GM19397 (cell line): Measurements from ENCODE around the gene DAP3.
"Not testable (repeated sequence)": the region's sequence is repeated elsewhere in the genome, so short reads cannot be mapped to it uniquely, and the experiment has no call there.

Source experiments
- ATAC-seq: cut with Tn5 transposase; IDR thresholded peaks from one replicate; pipeline ENCODE4 v1.9.1; 2021; ENCODE audit warnings: mild to moderate bottlenecking, moderate library complexity; ENCODE audit not compliant: unreplicated experiment

DAP3 gene

DNA sequence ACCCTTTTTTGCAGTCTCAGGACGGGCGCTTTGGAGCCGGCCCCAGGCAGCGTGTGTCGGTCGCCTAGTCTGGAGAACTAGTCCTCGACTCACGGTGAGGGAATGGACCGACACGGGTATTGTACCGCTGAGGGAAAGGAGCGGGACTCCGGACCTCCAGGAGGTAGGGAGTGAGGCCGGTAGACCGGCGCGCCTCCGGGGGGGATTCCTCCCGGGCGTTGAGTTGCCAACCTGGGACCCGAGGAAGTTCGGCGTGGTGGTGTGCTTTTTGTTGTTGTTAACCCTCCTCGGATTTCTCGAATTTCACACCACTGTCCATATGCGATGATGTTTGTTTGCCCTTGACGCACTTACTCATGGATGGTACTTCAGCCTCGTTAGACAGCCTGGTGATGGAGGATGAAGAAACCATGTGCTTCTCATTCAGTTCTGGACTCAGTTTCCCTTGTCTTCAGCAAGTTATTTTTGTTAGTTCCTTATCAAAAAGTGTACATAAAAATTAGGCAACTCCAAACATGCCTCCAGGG lies at the start of gene DAP3:
TSS of gene DAP3 (plus strand) at position 11 of the 527 bp plus-strand sequence. CDS start 20,689 bp downstream, outside the sequence.
- ATAC-seq, result not testable (repeated sequence)

DNA sequence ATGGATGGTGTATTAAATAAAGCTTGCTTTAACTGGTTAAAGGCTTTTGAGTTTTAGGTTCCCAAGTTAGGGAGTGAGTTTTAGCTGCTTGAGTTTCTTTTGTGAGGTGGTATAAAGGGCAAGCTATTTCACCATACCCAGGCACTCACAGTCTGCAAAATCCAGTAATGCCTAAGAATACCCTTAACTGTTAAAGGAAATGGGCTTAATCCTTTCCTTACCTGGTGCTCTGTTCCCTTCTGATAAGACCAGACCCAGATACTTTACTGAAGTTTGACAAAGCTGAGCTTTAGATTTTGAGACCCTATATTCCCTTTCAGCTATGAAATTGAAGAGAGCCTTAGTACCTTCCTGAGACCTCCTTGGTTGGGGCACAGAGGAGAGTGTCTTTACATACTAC lies 48.5 kb upstream of the DAP3 start:
- ATAC-seq, result no peak

DNA sequence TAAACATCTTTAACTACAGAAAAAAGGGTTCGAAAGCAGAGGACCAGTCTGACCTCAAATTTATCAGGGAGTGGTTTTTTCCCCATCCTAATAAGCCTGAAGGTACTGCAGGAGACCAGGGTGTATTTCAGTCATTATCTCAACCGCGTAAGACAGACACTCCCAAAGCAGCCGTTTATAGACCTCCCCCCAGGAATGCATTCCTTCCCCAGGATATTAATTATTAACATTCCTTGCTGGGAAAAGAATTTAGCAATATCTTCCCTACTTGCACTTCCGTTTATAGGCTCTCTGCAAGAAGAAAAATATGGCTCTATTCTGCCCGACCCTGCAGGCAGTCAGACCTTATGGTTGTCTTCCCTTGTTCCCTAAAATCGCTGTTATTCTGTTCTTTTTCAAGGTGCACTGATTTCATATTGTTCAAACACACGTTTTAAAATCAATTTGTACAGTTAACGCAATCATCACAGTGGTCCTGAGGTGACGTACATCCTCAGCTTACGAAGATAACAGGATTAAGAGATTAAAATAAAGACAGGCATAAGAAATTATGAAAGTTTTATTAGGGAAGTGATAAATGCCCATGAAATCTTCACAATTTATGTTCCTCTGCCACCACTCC lies 46.2 kb upstream of the DAP3 start:
- not testable (repeated sequence) for ATAC-seq

DNA sequence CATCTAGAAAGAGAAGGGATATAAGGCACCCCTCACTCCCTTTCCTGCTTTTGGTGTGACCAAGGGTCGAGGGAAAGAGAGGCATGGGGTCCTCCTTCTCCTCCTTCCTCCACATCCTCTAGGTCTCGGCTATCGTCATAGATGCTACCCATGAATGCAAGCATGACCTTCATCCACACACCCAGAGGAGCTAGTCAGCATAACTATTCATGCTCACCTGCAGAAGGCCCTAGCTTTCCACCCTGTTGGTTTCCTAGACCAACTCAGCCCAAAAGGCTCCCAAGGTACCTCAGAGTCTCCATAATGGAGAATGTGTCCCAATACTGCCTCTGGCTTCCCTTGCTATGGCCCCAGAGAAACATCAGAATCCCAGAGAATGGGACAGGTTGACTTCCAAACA lies 45.7 kb upstream of the DAP3 start:
- no peak for ATAC-seq

DNA sequence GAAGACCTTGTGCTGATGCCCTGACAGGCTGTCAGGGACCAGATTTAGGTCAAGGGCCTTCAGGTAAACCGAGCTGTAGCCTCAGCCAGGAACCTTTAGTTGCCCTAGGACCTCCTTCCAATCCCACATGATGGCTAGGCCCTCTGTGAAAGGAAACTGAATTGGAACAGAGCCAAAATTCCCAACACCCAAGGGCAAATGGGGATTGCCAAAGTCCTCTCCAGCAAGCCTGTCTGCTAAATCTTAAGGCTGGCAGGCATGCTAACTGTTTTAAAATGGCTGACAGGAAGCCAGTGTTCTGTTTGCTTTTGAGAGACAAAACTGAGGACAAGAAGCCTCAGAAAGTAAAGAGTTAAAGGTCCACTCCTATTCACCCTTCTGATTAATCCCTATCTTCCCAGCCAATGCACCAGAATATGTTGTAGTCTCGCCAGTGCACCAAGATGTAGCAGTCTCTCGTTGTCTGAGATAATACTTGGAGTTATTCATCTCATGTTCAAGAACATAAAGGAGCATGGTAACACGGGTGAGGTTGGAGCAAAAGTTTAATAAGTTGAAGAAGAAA lies 43.8 kb upstream of the DAP3 start:
- ATAC-seq, result no peak

DNA sequence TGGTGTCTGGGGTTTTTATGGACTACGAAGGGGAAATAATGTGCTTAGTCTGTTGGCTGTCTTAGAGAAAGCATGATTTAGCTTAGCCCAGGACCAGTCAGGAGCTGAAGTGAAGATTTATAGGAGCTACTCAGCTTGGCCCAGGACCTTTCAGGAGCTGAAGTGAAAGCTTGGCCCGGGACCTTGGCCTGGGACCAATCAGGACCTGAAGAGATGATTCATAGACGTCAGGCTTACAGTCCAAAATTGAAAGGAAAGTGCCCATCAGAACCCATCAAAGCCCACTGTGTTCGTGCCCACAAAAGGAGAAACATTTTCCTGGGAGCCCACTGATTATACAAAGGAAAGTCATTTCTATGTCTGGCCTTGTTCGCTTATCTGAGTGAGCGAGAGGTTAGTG lies 43.2 kb upstream of the DAP3 start:
- ATAC-seq, result no peak

- ATAC-seq, result no peak
Observed at GRCh38 chr1:155646307-155646706, 42.6 kb upstream of the DAP3 start.

DNA sequence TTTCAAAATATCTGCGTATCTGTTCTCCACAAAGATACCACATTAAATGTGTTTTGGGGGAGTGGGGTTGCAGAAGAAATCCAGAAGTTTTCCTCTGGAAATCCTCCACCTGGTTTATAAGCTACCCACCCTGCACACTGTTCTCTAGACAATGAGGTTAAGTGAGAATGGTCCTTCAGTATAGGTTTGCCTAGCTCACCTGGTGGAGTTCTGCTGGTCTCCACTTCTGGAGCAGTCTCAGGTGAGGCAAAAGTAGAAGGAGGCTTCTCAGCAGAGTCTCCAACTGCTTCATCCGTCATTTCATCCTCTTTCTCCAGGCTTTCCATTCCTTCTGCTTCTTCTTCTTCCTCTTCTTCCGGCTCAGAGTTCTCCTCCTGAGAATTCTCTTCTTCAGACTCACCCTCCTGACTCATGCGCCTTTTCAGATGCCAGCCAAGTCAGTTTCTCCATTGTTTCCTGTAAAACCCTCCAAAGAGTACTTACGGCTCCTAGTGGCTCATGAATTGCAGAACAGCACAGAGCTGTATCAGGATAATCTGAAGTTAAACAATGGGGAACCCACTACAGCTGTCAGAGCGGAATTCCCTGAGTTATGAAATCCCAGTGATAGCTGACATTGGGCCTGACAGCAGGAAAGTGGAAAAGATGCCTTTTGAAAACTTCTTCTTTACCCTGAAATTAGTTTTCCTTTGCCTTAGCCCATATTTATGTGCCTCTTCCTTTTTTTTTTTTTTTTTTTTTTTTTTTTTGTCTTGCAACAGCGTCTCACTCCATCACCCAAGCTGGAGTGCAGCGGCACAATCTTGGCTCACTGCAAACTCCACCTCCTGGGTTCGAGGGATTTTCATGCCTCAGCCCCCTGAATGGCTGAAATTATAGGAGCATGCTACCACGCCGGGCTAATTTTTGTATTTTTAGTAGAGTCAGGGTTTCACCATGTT lies 40.4 kb upstream of the DAP3 start:
- ATAC-seq, result no peak

GRCh38 chr1:155649676-155650075 lies 39.2 kb upstream of the DAP3 start:
- ATAC-seq, result no peak

GRCh38 chr1:155650231-155650757 lies 38.6 kb upstream of the DAP3 start:
- ATAC-seq, result no peak

DNA sequence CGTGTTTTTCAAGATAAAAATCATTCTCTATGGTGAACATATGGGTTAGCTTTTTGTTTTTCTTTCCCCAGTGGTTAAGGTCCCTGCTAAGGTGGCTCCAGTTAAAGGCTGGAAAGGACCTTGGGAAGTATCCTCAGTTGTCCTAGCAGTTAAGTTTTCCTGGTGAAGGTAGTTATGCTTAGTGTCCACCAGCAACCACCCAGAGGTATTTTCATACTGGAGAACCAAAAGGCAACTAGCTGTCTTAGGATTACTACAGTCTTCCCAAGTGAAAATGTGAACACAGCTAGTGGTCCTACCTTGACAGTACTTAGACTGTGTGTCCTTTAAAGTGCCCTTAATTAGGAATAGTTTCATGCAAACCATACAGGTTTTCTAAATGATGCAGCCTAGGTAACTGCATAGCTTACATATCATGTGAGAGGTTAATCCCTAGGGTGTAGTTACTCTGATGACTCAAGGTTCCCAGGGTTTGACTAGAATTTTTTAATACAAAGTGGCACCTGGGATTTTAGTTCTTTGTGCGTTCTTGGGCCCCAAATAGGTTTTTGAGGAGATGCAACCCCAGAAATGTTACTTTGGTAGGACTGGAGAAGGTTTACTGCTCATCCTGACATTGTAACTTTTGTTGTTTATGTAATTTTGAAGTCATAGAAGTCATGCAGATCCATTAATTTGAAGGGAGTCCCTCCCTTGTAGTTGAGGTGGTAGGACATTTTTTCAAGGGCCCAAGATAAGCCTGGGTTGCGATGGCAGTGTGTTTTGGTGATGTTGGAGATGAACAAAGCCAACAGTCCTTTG lies 36.8 kb upstream of the DAP3 start:
- ATAC-seq, result no peak

GRCh38 chr1:155652951-155653350 lies 35.9 kb upstream of the DAP3 start:
- ATAC-seq, result no peak

DNA sequence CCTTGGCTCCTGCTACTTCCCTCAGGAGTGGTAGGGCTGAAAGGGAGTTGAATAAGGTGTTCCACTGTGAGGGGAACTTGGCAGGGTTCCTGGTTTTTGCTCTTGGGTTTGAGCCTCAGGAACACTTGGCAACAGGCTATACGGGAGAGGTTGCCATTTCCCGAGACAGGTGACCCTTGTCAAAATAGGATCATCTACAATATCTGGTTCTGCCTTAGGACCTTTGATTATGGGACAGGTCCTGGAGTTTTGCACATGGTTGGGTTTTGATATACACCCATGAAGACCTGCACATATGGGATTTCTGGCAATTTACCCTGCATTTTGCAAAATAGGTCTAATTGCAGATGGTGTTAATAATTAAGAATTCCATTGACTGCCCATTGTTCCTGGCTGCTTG lies 31.4 kb upstream of the DAP3 start:
- ATAC-seq, result no peak

DNA sequence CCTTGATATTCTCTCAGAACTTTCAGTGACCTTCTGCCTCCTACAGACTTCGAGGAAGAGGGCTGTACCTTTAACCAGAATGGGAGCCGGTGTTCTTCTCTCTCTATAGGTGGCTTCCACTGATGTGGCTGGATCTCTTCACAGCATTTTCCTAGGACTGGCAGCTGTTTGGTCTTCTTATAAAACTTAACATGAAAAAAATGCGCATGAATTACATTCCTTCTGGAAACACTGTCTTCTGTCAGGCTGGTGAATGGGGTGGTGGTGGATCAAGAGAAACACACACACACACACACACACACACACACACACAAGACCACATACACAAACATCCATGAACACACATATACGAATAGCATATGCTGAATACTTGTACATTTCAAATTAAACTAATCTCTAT lies 27.7 kb upstream of the DAP3 start:
- not testable (repeated sequence) for ATAC-seq

DNA sequence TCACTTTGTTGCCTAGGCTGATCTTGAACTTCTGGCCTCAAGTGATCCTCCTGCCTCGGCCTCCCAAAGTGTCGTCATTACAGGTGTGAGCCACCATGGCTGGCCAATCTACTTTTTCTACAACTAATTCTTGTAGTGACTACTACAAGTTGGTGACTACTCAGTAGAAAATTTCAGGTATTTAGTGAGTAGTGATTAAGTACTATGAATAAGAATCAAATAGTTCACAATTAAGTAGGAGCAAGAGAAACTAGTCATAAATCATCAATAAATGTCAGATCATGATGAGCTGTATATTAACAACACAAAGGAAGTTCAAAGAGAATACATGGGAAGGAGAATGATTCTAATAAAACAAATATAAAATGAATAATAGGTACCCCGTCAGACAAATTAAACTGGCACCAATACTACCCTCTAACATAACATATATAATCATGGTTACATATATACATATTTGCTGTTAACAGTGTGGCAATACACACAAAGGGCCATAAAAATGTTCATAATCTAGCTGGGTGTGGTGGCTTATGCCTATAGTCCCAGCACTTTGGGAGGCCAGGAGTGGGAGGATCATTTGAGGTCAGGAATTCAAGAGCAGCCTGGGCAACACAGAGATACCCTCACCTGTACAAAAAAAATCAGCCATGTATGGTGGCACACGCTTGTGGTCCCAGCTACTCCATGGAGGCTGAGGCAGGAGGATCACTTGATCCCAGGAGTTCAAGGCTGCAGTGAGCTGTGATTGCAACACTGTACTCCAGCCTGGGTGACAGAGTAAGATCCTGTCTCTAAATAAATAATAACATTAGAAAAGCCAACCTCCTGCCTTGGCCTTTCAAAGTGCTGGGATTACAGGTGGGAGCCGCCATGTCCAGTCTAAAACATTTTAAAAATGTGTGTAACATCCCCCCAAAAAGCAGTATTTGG lies 19.4 kb upstream of the DAP3 start:
- no peak for ATAC-seq

DNA sequence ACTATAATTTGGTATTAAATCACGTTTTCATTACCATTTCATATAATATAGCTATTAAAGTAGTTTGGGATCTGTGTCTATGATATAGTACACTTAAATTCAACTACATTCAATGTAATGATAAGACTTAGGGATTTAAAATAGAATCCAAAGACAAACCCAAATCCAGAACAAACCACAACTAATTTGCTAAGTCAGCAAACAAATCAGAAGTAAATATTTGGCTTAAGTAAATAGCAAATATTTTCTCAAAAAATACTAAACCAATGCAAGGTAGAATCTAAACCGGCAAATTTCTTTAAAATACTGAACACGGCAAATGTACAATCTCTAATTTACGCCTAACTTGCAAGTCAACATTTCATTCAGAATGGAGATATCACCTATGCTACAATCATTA lies 17.1 kb upstream of the DAP3 start:
- ATAC-seq, result no peak

DNA sequence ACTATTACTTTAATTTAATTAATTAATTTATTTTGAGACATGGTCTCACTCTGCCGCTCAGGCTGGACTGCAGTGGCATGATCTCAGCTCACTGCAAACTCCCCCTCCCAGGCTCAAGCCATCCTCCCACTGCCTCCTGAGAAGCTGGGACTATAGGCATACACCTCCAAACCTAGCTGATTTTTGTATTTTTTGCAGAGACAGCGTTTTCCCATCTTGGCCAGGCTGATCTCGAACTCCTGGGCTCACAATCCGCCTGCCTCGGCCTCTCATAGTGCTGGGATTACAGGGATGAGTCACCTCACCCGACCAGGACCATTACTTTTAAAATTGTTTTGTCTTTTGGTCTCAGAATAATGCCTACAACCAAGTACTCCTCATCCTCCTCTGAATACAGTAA lies 15.9 kb upstream of the DAP3 start:
- no peak for ATAC-seq

- ATAC-seq, result no peak
Observed at GRCh38 chr1:155678027-155678426, 10.9 kb upstream of the DAP3 start.

DNA sequence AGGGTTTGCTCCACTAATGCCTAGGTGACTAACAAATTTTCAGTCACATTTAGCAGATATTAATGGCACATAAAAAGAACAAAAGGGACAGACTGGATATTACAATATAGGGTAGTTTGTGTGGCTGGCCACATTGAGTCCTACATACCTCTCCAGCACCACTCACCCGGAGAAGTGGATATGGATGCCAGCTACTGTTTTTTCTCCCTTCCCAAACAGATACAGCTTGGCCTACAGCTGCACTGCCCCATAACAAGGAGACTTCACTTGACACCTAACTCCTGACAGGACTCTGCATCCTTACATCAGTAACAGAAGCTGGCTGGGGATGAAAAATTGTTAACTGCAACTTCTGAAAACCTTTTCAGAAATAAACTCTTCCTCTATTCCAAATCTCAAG lies 9.9 kb upstream of the DAP3 start:
- not testable (repeated sequence) for ATAC-seq

DNA sequence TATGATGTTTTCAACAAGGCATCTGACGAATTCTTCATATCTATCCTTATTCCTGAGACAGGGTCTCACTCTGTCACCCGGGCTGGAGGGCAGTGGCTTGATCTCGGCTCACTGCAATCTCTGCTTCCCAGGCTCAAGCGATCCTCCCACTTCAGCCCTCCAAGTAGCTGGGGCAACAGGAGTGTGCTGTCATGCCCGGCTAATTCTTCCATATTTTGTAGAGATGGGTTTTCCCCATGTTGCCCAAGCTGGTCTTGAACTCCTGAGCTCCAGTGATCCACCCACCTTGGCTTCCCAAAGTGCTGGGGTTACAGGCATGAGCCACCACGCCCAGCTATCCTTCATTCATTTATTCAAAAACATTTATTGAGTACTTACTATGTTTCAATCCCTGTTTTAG lies 8.4 kb upstream of the DAP3 start:
- ATAC-seq, result no peak
